HFFc6 (cell line): Measurements from ENCODE around the gene LSM14A. TPM values are rescaled to one million over a fixed set of nuclear protein-coding genes. Genes with fewer than 3 reads are reported as not detected.
A peak's percentile ranks its signal among the peaks of the same experiment; 100 is the strongest.
"Not testable (repeated sequence)": the region's sequence is repeated elsewhere in the genome, so short reads cannot be mapped to it uniquely, and the experiment has no call there.

Source experiments
- DNase-seq: peaks from one replicate; pipeline ENCODE4 v3.0.0-alpha.2; 2018
- H3K27ac Mint-ChIP-seq: 2 replicates; pipeline ENCODE4 v1.8.0; 2020; ENCODE audit warnings: mild to moderate bottlenecking, mixed read lengths
- H3K27me3 Mint-ChIP-seq: 2 replicates; pipeline ENCODE4 v1.8.0; 2021; ENCODE audit warnings: mild to moderate bottlenecking, moderate library complexity, mixed read lengths; ENCODE audit not compliant: insufficient read depth
- H3K36me3 Mint-ChIP-seq: 2 replicates; pipeline ENCODE4 v1.8.0; 2021; ENCODE audit warnings: low read depth, mixed read lengths
- H3K4me1 Mint-ChIP-seq: 2 replicates; pipeline ENCODE4 v1.8.0; 2020; ENCODE audit warnings: low read depth, mixed read lengths
- H3K4me3 Mint-ChIP-seq: 2 replicates; pipeline ENCODE4 v1.8.0; 2020; ENCODE audit warnings: mild to moderate bottlenecking, moderate library complexity, mixed read lengths
- H3K9me3 Mint-ChIP-seq: 2 replicates; pipeline ENCODE4 v1.8.0; 2020; ENCODE audit warnings: mild to moderate bottlenecking, mixed read lengths
- total RNA-seq, 6 experiments: library from RNA; stranded (reverse); fragmentation: NEBNext Ultra II Directional; extraction: Animal tissue kit (Norgen Biotek cat#: 25700); gene quantifications; 2 replicates in 1 of 6; 3 replicates in 5 of 6; pipeline ENCODE4 v1.2.3, GENCODE V29; 2021
- TF ChIP-seq, protein P1 (sequence below): fragments of 200-600 bp; sonication (generic); IDR thresholded peaks from 2 replicates; pipeline ENCODE4 v1.5.0; 2021; ENCODE audit warnings: antibody characterized with exemption, mild to moderate bottlenecking

LSM14A gene
- total RNA-seq, 6 experiments from 2014 or later, result 66.5 to 92.9 (median 87.0) TPM

DNA sequence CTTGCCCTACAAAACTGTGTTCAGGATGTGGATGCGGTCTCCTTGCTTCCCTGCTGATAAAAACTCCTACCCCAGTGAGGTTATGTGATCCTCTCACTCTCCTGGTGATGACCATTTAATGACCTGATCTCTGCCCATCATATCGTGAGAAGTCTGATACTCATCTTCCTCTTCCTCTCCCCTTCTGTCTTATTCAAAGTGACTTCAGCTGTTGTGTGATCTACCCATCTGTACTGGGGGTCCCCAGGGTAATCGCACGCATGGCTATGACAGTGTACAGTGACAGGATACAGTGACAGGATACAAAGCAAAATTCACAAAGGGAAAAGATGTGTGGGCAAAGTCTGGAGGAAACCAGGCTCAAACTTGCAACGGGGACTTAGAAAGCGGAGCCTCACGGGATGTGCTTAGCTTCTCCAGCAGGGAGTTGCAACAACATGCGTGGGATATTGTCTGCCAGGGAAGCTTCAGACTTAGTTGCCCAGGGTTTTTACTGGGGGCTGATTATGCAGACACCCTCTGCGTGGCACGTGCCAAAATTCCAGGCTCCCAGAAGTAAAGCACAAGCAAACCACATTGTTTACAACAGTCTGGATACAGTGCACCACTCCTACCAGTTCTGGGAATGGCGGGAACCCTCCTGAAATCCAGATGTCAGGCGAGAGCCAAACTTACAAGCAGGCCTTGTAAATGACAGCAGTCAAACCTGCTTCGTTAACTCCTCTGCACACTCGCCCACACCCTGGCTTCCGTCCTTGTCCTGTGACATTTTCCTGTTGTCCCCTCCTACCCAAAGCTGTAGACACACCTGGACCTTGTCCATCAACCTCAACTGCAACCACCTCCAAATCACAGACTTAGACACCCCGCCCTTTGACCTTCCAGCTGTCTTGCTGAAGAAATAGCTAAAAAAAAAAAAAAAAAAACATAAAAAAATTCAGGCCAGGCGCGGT is 64.0 kb downstream of the LSM14A start:
- H3K27me3 Mint-ChIP-seq, result peaks cover 5% of the 10 kb centered on the region
- H3K27ac Mint-ChIP-seq, result peak overlapping the region; percentile 24
- H3K9me3 Mint-ChIP-seq, result no peaks in the 10 kb centered on the region
- H3K4me1 Mint-ChIP-seq, result peaks cover 48% of the 10 kb centered on the region
- no peak for DNase-seq
- TF ChIP-seq, protein P1, sequence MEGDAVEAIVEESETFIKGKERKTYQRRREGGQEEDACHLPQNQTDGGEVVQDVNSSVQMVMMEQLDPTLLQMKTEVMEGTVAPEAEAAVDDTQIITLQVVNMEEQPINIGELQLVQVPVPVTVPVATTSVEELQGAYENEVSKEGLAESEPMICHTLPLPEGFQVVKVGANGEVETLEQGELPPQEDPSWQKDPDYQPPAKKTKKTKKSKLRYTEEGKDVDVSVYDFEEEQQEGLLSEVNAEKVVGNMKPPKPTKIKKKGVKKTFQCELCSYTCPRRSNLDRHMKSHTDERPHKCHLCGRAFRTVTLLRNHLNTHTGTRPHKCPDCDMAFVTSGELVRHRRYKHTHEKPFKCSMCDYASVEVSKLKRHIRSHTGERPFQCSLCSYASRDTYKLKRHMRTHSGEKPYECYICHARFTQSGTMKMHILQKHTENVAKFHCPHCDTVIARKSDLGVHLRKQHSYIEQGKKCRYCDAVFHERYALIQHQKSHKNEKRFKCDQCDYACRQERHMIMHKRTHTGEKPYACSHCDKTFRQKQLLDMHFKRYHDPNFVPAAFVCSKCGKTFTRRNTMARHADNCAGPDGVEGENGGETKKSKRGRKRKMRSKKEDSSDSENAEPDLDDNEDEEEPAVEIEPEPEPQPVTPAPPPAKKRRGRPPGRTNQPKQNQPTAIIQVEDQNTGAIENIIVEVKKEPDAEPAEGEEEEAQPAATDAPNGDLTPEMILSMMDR, result no peak
- H3K4me3 Mint-ChIP-seq, result no peak overlapping the region; the same call in 1 of the 2 replicates
- peaks cover 19% of the 10 kb centered on the region for H3K36me3 Mint-ChIP-seq

DNA sequence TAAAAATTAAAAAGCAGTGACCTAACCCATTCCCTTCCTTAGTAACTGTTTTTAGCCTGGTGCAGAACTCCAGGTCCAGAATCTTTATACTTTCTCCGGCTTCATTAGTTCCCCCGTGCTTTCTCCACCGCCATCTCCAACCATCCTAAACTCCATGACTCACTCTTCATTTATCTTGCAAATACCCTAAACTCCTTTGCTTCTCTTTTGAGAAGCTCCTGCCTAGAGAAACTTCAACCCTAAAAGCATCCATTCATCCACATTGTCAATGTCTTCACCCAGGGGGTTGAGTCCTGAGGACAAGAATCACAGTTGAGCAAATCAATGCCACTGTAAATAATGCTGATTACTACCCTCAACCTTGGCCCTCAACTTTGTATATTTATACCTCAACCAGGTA is 65.0 kb downstream of the LSM14A start:
- H3K27me3 Mint-ChIP-seq, result peaks cover 7% of the 10 kb centered on the region
- TF ChIP-seq, protein P1, result no peak
- no peak overlapping the region; the same call in 1 of the 2 replicates for H3K27ac Mint-ChIP-seq
- no peak for DNase-seq
- peaks cover 41% of the 10 kb centered on the region for H3K4me1 Mint-ChIP-seq
- no peaks in the 10 kb centered on the region for H3K9me3 Mint-ChIP-seq
- peaks cover 19% of the 10 kb centered on the region for H3K36me3 Mint-ChIP-seq
- no peak overlapping the region for H3K4me3 Mint-ChIP-seq

DNA sequence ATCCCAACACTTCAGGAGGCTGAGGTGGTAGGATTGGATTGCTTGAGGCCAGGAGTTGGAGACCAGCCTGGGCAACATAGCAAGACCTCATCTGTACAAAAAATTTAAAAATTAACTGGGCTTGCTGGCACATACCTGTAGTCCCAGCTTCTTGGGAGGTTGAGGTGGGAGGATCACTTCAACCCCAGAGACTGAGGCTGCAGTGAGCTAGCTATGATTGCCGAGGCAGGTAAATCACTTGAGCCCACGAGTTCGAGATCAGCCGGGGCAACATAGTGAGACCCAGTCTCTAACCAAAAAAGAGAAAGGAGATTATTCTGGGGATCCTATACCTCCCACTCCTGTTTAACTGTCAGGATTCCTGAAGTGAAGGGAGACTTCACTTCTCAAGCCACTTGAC is 65.6 kb downstream of the LSM14A start:
- H3K27ac Mint-ChIP-seq, result no peak overlapping the region
- TF ChIP-seq, protein P1, result no peak
- H3K36me3 Mint-ChIP-seq, result peaks cover 19% of the 10 kb centered on the region

DNA sequence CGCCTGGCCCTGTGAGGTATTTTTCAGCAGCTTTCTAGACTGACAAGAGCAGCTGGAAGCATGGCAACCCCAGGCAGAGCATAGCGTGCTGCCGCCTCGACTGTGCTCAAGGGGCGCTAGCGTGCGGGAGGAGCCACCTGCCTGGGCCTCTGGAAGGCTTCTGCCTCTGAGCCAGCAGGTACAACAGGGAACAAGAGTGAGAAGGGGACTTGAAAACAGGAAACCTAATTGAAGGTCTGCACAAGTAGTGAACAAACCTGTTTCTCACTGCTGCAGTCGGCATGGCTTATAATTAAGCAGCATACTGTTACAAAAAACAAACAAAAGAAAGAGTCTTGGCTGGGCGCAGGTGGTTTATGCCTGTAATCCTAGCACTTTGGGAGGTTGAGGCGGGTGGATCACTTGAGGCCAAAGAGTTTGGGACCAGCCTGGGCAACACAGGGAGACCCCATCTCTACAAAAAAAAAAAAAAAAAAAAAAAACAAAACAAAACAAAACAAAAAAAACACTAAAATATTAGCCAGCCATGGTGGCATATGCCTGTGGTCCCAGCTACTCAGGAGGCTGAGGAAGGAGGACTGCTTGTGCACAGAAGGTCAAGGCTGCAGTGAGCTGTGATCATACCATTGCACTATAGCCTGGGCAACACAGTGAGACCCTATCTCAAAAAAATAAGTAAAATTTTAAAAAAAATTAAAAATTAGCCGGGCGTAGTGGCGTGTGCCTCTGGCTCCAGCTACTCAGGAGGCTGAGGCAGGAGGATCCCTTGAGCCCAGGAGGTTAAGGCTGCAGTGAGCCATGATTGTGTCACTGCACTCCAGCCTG is 69.4 kb downstream of the LSM14A start:
- DNase-seq, result no peak

More for the DNA sequence above, 65.6 kb downstream of the LSM14A start:
- peaks cover 7% of the 10 kb centered on the region for H3K27me3 Mint-ChIP-seq
- peaks cover 35% of the 10 kb centered on the region for H3K4me1 Mint-ChIP-seq
- DNase-seq, result no peak
- no peak overlapping the region for H3K4me3 Mint-ChIP-seq
- H3K9me3 Mint-ChIP-seq, result no peaks in the 10 kb centered on the region

DNA sequence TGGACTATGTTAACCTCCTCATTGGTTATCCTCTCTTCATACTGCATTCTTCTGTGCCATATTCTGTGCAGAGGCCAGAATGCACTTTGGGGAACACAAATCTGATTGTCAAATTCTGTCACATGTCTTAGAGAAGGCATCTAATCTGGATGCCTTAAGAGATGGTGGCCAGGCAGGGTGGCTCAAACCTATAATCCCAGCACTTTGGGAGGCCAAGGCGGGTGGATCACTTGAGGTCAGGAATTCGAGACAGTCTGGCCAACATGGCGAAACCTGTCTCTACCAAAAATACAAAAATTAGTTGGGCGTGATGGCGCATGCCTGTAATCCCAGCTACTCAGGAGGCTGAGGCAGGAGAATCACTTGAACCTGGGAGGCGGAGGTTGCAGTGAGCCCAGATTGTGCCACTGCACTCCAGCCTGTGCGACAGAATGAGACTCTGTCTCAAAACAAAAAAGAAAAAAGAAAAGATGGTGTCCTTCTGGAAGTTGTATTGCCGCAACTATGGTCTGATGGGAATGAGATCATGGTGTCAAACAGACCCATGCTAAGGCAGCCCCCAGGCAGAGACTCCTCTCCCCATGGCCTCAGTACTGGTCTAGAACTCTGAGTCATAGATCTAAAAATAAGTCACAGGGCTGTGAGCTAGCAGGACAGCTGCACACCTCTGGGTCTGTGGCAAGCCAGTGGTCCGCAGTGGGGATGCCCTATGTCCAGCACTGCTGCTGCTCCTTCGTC is 71.0 kb downstream of the LSM14A start:
- DNase-seq, result peak; percentile 51
- peaks cover 21% of the 10 kb centered on the region for H3K4me1 Mint-ChIP-seq
- H3K27ac Mint-ChIP-seq, H3K36me3 Mint-ChIP-seq, H3K9me3 Mint-ChIP-seq, H3K27me3 Mint-ChIP-seq, H3K4me3 Mint-ChIP-seq: not testable (repeated sequence)

More for the DNA sequence above, 69.4 kb downstream of the LSM14A start:
- Mint-ChIP-seq H3K36me3 (peaks cover 7% of the 10 kb centered on the region; the same call in 1 of the 2 replicates), H3K4me1 (peaks cover 31% of the 10 kb centered on the region), H3K9me3 (no peaks in the 10 kb centered on the region), H3K27me3 (peaks cover 4% of the 10 kb centered on the region), H3K4me3 (no peak overlapping the region), H3K27ac (no peak overlapping the region)
- TF ChIP-seq, protein P1, result peak; percentile 42
